Measurements from ENCODE around the gene OAS2. TPM values are rescaled to one million over a fixed set of nuclear protein-coding genes. Genes with fewer than 3 reads are reported as not detected.

The OAS2 gene
- total RNA-seq, 2 donors from 2014 or later = 3.0 to 3.2 TPM

DNA sequence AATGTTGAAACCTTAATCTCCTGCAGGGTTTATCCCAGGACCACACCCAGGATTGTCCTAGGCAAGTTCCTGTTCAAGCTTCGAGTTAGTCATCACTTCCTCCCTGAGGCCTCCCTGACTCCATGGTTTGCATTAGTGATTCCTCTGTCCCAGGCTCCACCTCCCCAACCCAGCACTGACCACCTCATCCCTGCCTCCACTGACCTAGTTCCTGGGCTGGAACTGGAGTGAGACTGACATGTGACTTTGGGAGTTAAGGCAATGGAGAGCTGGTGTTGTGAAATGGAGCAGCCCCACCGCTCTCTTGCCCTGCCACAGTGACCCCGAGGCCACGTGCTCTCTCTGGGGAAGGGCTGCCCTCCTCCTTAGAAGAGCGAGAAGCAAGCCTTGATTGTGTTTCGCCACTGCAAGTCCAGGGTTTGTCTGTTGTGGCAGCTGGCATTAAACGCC is 62.4 kb downstream of the OAS2 start:
- intact Hi-C loops (cut with DNase I) = no loop called here
- no peak overlapping the region for H3K9ac ChIP-seq (ENCODE audit: low read depth in 2 of 2, low read length in 2 of 2)

DNA sequence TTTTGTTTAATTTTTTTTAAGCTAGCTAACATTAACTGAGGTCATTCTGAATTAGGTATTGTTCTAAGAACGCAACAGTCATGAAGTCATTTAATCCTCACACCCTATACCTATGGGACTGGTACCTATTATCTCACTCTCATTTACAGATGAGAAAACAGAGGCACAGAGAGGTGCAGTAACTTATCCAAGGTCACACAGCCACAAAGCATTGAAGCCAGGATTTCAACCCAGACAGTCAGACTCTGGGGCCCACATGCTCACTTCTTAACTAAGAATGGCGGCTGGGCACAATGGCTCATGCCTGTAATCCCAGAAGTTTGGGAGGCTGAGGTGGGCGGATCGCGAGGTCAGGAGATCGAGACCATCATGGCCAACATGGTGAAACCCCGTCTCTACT is 63.2 kb downstream of the OAS2 start:
- Histone ChIP-seq H3K9me3 (no peaks in the 10 kb centered on the region), H3K9ac (ENCODE audit: low read depth in 2 of 2, low read length in 2 of 2) (no peak overlapping the region), H3K4me1 (no peaks in the 10 kb centered on the region), H3K27ac (no peak overlapping the region), H3K4me3 (no peak overlapping the region), H3K27me3 (no peaks in the 10 kb centered on the region), H3K36me3 (no peaks in the 10 kb centered on the region)
- DNase-seq = no peak
- intact Hi-C loops (cut with DNase I) = no loop called here
- TF ChIP-seq, protein P1, sequence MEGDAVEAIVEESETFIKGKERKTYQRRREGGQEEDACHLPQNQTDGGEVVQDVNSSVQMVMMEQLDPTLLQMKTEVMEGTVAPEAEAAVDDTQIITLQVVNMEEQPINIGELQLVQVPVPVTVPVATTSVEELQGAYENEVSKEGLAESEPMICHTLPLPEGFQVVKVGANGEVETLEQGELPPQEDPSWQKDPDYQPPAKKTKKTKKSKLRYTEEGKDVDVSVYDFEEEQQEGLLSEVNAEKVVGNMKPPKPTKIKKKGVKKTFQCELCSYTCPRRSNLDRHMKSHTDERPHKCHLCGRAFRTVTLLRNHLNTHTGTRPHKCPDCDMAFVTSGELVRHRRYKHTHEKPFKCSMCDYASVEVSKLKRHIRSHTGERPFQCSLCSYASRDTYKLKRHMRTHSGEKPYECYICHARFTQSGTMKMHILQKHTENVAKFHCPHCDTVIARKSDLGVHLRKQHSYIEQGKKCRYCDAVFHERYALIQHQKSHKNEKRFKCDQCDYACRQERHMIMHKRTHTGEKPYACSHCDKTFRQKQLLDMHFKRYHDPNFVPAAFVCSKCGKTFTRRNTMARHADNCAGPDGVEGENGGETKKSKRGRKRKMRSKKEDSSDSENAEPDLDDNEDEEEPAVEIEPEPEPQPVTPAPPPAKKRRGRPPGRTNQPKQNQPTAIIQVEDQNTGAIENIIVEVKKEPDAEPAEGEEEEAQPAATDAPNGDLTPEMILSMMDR (IDR thresholded peaks at IDR 0.05) = no peak

More for the DNA sequence above, 62.4 kb downstream of the OAS2 start:
- TF ChIP-seq, protein P1 (IDR thresholded peaks at IDR 0.05) = no peak
- Histone ChIP-seq H3K4me1 (no peaks in the 10 kb centered on the region), H3K27ac (no peak overlapping the region), H3K36me3 (no peaks in the 10 kb centered on the region), H3K27me3 (no peaks in the 10 kb centered on the region), H3K9me3 (no peaks in the 10 kb centered on the region), H3K4me3 (no peak overlapping the region)
- no peak for DNase-seq

DNA sequence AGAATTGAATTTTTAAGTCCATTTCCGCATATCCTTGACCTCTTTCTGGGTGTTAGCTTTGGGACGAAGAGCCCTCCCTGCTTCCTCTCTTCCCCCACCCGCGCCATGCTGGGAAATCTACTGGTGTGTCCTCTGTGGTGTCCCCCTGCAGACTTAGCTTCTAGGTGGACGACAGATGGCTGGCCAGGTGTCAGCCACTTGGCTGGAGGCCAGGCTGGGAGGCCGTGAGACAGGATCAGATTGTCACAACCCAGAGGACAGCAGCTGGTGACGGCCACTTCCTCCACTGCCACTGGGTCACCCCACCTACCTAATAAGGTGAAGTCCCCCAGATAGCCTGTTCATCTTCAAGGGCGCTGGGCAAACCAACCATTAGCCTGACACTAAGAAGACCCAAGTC is 64.9 kb downstream of the OAS2 start:
- H3K9ac ChIP-seq (ENCODE audit: low read depth in 2 of 2, low read length in 2 of 2) = no peak overlapping the region
- no peaks in the 10 kb centered on the region for H3K36me3 ChIP-seq
- no peak for DNase-seq
- H3K27me3 ChIP-seq = peaks cover 2% of the 10 kb centered on the region
- no peak overlapping the region for H3K4me3 ChIP-seq
- no peak overlapping the region for H3K27ac ChIP-seq
- TF ChIP-seq, protein P1 (IDR thresholded peaks at IDR 0.05) = no peak
- H3K4me1 ChIP-seq = no peaks in the 10 kb centered on the region
- intact Hi-C loops (cut with DNase I) = no loop called here
- no peaks in the 10 kb centered on the region for H3K9me3 ChIP-seq

DNA sequence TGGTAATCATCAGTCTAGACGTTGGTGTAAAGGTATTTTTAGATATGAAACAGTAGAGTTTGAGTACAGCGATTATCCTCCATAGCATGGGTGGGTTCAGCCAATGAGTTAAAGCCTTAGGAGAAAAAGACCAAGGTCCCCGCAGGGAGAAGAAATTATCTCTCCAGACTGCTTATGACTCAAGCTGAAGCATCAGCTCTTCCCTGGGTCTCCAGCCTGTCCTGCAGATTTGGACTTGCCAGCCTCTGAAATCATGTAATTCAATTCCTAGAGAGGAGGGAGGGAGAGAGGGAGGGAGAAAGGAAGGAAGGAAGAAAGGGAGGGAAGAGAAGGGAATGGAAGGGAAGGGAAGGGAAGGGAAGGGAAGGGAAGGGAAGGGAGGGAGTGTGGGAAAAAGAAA is 66.2 kb downstream of the OAS2 start:
- H3K9ac ChIP-seq (ENCODE audit: low read depth in 2 of 2, low read length in 2 of 2) = no peak overlapping the region
- H3K4me3 ChIP-seq = no peak overlapping the region
- intact Hi-C loops (cut with DNase I) = no loop called here
- no peaks in the 10 kb centered on the region for H3K36me3 ChIP-seq
- DNase-seq = no peak
- no peaks in the 10 kb centered on the region for H3K9me3 ChIP-seq
- TF ChIP-seq, protein P1 (IDR thresholded peaks at IDR 0.05) = no peak
- no peak overlapping the region for H3K27ac ChIP-seq
- no peaks in the 10 kb centered on the region for H3K4me1 ChIP-seq
- H3K27me3 ChIP-seq = peaks cover 3% of the 10 kb centered on the region

DNA sequence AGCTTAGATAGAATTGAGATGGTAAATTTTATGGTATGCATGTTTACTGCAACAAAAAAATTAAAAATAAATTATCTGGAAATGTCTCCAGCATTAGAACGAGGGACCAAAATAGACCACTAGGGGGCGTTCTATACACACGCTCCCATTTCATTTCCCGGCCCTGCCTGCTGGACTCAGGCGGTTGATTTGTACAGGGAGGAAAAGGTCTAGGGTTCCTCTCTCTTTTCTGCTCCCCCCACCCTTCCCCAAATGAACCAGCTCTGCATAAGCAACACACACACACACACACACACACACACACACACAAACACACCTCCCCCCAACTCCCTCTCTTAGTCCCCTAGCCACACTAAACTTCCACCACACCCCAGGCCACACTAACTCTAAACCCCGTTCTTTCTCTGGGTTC is 70.4 kb downstream of the OAS2 start:
- Histone ChIP-seq H3K9me3 (no peaks in the 10 kb centered on the region), H3K27me3 (peaks cover 3% of the 10 kb centered on the region), H3K9ac (ENCODE audit: low read depth in 2 of 2, low read length in 2 of 2) (no peak overlapping the region), H3K27ac (no peak overlapping the region), H3K4me3 (no peak overlapping the region), H3K4me1 (no peaks in the 10 kb centered on the region), H3K36me3 (no peaks in the 10 kb centered on the region)
- TF ChIP-seq, protein P1 (IDR thresholded peaks at IDR 0.05) = peak; percentile 68
- intact Hi-C loops (cut with DNase I) = loop anchor here (2.0 to 5.0 kb wide), 2 partner anchors 49 to 124 kb away; no protein-coding TSS in a partner anchor
- peak; percentile 71 for DNase-seq

Measured in colonic mucosa (tissue), 4 donors.